ENCODE measurements around the gene TP53I13.

Gene TP53I13

DNA sequence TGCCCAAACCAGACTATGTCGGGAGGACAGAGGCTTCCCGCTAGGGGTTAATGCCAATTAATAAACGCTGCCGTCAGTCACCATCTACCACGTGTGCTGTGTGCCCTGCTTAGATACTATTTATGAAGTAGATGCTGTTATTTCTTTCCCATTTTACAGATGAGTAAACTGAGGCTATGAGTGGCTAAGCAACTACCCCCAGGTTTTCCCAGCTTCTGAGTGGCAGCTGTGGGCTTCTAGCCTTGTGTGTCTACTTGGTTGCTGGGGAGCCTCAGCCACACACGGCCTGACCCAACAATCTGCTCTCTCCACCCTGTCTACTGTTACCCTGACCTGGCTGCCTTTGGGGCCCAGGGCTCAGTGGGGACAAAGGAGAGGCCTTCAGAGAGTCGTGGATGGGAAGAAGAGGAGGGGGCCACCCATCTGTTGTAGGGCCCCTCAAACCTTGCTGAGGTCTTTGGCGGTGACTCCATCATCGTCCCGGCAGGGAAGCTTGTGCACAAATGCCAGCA is 13.8 kb downstream of the TP53I13 start:
- no peak for DNase-seq

DNA sequence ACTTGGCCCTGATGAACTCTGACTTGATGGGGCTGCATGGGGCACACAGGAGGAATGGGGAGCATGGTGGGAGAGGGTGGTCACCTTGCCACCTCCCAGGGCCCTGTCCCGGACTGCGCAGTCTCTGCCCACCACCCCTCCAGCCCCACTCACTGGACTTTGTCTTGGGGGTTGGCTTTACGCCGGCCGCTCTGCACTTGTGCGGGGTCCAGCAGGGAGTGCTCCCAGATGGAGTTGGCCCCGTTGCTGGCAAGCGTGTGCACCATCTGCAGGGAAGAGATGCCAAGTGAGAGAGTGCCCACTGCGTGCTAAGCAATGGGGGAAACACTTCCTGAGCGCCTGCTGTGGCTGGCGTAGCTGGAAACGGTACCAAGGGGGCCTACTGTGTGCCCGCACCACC is 14.3 kb downstream of the TP53I13 start:
- DNase-seq = no peak

DNA sequence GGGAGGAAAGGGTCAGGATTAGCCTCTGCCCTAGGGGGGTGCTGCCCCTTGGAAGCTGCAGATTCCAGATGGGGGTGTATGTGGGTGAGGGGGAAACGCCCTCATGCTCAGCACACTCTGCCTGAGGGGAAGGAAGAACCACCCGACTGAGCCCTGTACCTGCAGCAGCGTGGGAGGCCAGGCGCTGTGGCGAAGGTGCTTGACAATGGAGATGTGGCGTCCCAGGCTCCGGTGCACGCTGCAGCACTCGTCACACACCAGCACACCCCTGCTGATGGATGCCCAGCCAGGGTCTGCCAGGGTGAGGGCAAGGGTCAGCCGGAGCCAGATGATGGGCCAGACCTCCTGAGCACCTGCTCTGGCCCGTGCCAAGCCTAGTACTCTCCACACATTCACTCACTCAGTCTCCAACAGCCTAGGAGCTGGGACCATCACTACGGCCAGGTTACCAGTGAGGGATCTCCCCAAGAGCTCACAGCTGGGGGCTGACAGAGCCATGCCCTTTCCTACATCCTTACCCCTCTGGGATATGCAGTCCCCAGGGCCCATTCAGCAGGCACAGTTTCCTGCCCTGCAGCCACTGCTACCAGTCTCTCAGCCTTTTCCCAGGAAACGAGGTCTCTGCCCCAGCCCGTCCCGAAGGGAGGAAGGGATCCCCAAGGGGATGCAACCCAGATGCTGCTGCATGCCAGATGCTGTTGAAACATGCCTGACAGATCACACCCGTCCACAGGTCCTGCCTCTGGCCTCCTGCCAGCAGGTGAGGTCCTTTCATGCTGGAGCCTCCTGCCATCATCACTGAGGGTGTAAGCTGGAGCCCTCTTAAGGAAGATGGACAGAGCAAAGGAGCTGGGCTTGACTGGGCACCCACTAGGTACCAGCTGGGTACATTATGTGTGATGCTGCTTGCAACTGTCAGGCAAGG is 15.1 kb downstream of the TP53I13 start:
- DNase-seq = no peak

GRCh38 chr17:29584452-29585079 is 16.1 kb downstream of the TP53I13 start:
- no peak for DNase-seq

DNA sequence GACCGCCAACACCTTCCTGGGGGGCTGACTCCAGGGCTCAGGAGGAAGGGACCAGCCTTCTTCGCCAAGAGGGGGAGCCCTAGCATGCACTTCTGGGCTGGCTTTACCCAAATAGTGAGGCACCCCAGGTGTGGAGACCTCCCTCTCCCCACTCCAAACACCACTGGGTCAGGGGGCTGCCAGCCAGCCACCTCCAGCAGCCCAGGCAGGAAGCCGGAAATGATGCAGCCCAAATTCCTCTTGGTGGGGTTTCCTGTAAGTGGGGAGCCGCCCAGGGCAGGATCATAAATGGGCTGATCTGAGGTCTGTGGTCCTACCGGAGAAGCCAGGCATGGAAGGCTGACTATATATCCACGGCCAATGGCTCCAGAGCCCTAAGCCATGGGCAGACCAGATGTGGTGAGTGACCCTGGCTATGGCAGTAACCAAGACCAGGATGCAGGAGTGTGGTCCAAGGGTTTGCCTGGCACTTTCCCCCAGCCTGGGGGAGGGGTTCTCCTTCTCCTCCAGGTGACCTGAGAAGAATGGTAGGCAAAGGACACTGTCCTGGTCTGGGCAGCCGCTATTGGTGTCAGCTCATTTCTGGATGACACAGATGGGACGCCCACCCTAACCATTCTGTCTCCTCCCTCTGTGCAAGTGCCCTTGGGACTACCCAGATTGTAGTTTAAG is 16.7 kb downstream of the TP53I13 start:
- no peak for DNase-seq

DNA sequence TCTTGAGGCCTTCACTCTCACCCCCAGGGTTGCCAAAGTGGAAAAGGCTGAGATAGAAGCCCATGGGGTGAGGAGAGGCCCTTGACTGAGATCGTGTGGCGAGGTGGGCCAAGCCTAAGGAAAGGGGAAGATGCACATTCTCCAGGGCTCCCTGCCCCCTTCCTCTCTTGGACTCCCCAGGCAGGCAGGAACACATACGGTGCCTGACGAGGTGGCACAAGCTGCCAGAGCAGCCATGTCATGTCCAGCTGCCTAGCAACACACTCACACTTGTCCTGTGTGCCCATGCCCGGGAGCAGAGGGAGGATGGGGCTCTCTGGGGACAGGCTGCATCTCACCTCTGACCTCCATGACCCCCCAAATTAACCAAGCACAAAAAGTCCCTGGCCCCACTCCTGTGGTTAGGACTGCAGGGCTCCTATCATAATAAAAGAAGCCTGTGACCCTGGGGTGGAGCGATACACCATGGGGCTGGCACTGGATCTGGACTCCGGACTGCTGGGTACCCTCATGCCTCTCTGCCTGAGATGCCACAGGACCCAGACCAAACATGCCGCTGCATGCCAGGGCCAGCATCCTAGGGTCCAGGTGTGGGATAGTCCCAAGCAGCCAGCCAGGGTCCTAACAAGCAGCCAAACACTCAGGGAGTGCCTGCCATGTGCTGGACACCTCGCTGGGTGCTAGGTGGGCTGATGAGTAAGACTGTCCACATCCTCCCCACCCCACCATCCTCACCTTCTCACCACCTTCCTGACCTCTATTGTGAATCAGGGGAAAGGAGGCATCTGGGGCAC is 18.4 kb downstream of the TP53I13 start:
- no peak for DNase-seq

- no peak for DNase-seq
These were observed 19.1 kb downstream of the TP53I13 start for GRCh38 chr17:29587591-29587990.

- no peak for DNase-seq
These were observed 19.6 kb downstream of the TP53I13 start for GRCh38 chr17:29588017-29588561.

DNA sequence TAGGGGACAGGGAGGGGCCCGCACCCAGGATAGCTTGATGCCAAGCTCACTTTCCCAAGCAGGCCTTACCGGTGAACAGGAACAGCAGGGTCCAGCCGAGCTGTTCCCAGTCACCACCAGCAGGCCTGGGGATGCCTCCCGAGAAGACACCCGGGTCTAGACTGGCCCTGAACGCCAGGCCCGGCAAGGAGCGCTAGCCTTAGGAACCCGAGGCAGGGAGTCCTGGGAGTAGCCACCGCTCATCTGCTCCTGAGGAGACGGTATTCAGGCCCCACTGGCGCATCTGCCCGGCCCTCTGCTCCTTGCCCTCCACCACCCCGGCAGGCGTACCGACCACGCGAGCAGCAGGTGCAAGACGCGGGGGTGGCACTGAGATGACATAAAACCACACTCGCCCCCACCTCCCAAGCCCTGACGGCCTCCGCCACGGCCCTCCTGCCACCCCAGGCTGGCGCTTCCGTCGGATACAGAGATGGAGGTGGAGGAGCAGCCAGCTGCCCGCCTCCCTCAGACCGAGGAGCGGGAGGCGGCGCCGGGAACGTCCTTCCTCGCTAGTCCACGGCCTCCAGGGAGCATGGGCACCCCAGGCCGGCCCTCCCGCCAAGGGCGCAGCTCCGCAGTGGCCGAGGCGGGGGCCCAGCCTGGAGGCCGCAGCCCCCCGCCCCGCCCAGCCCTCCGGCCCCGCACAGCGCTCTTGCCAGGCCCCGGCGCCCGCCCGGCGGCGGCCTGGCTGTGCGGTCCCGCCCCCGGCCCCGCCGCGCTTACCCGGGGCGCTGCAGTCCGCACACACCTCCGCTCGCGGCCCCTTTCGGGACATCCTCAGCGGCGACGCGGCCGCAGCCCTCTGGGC is 20.3 kb downstream of the TP53I13 start:
- no peak for DNase-seq

GRCh38 chr17:29589524-29590410 is 21.3 kb downstream of the TP53I13 start, which contains the start of gene GIT1:
GIT1 (minus strand) TSS chr17:29589648; CDS start chr17:29589378, 270 bp downstream.
- DNase-seq = peak; percentile 40 to 69

GRCh38 chr17:29590411-29591145 is 22.1 kb downstream of the TP53I13 start:
- no peak for DNase-seq

DNA sequence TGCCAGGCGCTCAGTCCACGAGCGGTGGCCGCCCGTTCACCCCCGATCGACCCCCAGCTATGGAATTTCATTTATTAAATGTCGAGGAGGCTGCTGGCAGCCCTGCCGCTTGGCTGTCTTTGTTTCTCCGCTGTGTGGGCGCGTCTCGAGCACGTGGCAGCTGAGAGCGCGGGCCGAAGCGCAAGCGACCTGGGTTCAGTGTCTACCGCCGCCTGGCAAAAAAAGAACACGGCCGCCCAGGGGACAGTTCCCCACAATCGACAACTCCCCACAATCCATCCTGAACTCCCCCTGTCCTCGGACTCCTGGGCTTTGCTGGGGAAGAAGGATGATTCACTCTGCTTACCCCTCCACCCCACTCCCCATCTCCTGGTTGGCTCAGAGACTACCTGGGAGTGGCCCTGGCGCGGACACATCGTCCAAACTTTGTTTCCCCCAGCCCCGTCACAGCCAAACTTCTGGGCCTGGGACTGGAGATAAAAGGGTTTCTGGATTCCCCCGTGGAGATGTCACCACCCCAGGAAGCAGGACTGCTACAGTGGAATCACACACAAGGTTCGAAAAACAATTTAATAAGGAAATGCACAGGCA is 22.7 kb downstream of the TP53I13 start:
- no peak for DNase-seq

DNA sequence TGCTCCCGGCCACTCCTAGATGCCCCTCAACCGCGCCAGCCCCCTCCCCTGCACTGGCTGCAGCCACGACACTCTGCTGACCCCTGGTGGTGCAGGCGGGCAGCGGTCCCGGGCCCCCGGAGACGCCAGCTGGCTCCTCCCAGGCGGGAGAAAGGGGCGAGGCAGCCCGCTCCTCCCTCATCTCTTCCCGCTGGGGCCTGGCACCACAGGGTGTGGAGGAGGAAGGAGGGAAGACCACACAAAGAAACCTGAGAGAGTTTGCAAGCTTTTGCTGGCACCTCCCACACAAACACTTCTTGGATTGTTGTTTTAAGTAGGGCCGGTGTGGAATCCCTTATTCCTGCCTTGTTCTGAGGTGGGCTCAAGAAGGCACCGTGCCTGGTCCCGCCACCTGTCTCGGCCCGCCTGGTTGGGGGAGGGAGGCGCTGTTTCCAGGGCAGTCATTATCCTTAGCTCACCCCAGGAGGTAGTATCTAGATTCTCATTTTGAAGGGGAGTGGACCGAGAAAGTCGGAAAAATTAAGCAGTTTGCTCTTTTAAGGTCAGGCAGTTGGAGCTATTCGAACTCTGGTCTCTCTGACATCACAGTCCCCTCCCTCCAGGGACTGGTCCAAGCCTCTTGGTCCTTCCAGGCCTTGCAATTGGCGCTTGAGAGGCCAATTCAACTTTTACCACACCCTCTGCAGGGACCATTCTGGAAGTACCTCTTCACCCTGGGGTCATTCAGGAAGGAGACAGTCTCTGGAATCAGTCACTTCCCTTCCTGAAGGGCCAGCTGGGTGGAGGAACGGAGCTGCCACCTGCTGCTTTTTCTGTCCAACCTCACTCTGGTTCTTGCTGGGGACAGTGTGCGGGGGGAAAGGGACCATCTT is 23.5 kb downstream of the TP53I13 start:
- peak; percentile 26 to 51 for DNase-seq

DNA sequence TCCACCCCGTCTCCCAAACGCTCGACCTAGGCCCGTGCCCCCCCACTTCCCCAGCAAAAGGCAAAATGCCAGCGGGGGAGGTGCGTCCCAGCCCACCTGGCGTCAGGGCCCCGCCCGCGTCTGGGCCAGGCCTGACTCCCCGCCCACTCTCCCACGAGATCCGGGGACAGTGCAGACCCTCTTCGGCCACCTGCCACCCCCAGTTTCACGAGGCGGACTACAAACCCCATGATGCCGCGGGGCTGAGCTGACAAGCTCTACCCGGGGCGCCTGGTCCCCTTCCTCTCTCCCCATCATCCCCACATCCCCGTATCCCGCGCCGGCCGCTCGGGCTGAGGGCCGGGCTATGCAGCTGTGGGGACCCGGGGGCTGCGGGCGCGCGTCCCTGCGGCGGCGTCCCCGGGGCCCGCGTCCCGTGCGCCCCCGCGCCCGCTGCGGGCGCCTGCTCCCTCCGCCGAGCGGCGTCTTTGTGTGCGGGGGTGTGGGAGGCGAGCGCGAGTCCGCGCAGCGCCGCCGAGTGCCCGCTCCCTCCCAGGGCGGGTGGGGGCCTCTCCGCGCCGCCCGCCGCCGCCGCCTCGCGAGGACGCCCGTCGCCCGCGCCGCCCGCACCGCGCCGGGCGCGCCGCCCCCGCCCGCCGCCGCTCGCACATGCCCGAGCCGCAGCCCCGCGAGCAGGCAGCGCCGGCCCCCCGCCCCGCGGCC is 24.5 kb downstream of the TP53I13 start, which contains the start of gene ANKRD13B:
TSS of gene ANKRD13B (plus strand) at position 283 of the 702 bp plus-strand sequence. CDS start 490 bp downstream, outside the sequence.
- no peak for DNase-seq

DNA sequence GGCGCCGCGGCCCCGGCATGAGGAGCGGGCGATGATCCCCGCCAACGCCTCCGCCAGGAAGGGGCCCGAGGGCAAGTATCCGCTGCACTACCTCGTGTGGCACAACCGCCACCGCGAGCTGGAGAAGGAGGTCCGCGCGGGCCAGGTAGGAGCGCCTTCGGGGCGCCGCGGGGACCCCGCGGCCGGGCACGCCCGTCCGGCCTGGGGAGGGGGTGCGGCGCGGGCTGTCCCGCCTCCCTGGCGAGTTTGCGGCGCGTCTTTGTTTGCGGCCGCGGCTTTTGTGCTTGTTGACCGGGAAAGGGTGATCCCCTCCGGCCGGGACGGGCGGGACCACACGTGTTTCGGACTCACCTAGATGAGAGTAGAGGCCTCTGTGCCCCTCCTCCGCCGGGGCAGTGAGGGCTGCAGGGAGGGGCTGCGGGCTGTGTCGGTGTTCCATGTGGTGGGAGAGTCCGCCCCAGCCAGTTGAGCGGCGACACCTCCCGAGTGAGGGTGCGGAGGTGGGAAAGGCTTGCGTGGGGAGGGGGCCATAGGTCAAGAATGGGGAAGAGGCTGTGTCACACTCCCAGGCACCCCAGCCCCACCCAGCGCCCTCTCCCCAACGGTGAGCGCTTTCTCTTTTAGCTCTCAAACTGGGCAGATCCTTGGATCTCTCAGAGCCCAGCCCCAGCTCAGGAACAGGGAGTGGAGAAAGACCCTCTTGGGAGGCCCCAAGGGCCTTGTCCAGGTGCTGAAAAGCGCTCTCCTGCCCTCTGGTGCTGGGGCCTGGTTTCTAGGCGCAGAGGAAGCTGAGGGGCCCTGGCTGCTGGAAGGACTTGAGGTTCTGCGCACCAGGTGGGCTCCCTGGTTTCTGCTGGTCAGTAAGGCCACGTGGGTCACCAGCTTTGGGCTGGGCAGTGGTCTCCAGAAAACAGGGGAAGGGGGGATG is 25.4 kb downstream of the TP53I13 start:
- DNase-seq = no peak

DNA sequence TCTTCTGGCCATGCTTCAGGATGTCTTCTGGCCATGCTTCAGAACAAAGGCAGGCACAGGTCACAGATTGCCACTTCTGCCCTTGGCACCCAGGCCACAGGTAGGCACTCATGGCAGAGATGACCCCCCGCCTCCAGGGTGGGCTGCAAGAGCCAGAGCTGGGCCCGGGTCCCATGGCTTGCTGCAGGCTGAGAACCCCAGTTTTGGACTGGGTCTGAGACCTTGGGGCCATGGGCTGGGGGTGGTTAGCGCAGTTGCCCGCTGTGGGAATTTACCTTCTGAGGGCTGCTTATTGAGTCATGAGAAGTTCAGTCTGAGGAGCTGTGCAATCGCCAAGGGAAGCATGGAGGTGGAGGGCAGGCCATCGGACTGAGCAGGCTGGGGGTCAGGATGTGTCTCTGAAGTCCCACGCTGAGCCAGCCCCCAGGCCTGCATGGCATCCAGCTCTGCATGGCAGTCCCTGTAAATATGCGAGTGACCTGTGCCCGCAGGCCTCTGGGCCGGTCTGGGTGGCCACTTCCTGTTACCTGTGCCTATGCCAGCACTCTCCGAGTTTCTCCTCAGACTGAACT is 26.1 kb downstream of the TP53I13 start:
- no peak for DNase-seq

Data from bone marrow (tissue), 2 donors.